ENCODE data around the gene TRERF1.

DNA sequence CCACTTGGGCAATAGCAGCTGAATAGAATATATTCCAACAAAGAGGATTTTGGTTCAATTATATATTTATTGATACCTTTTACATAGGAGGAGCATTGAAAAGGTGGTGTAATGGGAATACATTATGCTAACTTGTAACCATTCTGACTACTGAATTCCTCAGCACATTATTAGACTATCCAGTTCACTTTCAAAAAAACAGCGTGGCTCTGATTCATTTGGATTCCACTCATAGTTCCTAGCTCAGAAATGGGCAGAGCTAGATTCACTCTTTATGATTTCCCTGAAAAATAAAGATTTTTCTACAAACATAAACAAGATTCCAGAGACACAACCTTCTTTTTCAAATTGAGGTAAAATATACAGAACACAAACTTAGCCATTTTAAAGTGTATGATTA, 9.2 kb upstream of the TRERF1 start:
- no peak for TF ChIP-seq EZH2 (IDR thresholded peaks at IDR 0.05; ENCODE audit: borderline replicate concordance)
- TF ChIP-seq, protein P1, sequence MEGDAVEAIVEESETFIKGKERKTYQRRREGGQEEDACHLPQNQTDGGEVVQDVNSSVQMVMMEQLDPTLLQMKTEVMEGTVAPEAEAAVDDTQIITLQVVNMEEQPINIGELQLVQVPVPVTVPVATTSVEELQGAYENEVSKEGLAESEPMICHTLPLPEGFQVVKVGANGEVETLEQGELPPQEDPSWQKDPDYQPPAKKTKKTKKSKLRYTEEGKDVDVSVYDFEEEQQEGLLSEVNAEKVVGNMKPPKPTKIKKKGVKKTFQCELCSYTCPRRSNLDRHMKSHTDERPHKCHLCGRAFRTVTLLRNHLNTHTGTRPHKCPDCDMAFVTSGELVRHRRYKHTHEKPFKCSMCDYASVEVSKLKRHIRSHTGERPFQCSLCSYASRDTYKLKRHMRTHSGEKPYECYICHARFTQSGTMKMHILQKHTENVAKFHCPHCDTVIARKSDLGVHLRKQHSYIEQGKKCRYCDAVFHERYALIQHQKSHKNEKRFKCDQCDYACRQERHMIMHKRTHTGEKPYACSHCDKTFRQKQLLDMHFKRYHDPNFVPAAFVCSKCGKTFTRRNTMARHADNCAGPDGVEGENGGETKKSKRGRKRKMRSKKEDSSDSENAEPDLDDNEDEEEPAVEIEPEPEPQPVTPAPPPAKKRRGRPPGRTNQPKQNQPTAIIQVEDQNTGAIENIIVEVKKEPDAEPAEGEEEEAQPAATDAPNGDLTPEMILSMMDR (IDR thresholded peaks at IDR 0.05; ENCODE audit: poor library complexity) = no peak
